Pancreas (tissue), 10 donors: ENCODE measurements around the gene TENM4. TPM values are rescaled to one million over a fixed set of nuclear protein-coding genes. Genes with fewer than 3 reads are reported as not detected.
A peak's percentile ranks its signal among the peaks of the same experiment; 100 is the strongest.

Source experiments
- ATAC-seq, 4 donors: fragments of 200-7000 bp; cut with Tn5 transposase; one replicate each; pipeline versions ENCODE4 v1.8.0 to v1.9.1; 2020; ENCODE audit warnings: mild to moderate bottlenecking in 4 of 4, moderate library complexity in 4 of 4
- DNase-seq, 6 donors: peaks; one replicate each; pipeline ENCODE4 v3.0.0-alpha.2; 2020
- FAIRE-seq: peaks from 2 replicates; lab custom pipeline; 2012; peaks lifted over from hg19 to GRCh38; lab: Jason Lieb, UNC
- H3K27ac ChIP-seq, 4 donors: fragments of 200-600 bp; sonication (generic); 1 replicate in 3 of 4; 2 replicates in 1 of 4; pipeline versions ENCODE4 v1.5.0 to v1.8.0; 2020
- H3K27me3 ChIP-seq, 4 donors: fragments of 200-600 bp; one replicate each; pipeline ENCODE4 v1.8.0; 2021
- H3K36me3 ChIP-seq, 3 donors: fragments of 200-600 bp; sonication (generic) in 1 of 3; one replicate each; pipeline versions ENCODE4 v1.5.0 to v1.8.0; 2020 to 2021
- H3K4me1 ChIP-seq, 3 donors: fragments of 200-600 bp; one replicate each; pipeline ENCODE4 v1.8.0; 2021
- H3K4me3 ChIP-seq, 4 donors: fragments of 200-600 bp; sonication (generic) in 2 of 4; one replicate each; pipeline versions ENCODE4 v1.5.0 to v1.8.0; 2020 to 2021
- H3K9me3 ChIP-seq, 4 donors: fragments of 200-600 bp; one replicate each; pipeline ENCODE4 v1.8.0; 2021
- WGBS, 2 donors: extraction: QIAGEN DNeasy Blood & Tissue Kit; methylation state at CpG; one replicate each; pipeline ENCODE4 v1.1.7; 2013; 5-methylcytosine and 5-hydroxymethylcytosine counted together
- intact Hi-C, 3 donors: fragments of 100-400 bp; cut with DNase I; formaldehyde crosslinking; loops; one replicate each; pipeline versions ENCODE4 v1.11.1 to v1.14.2; 2022
- polyA plus RNA-seq, 2 donors: library from polyadenylated mRNA; stranded (reverse); fragments of 200-250 nt; gene quantifications; one replicate each; pipeline ENCODE4 v1.2.3, GENCODE V29; 2013
- total RNA-seq, 6 donors: library from RNA; stranded (reverse); fragmentation: NEBNext Ultra II Directional in 4 of 6; extraction: Animal tissue kit (Norgen Biotek cat#: 25700) in 4 of 6; gene quantifications; one replicate each; pipeline versions ENCODE4 v1.2.1 to v1.2.4, GENCODE V29; 2021 to 2023
- TF ChIP-seq, protein P1 (sequence below), 4 donors: fragments of 200-600 bp; sonication (generic) in 3 of 4; IDR thresholded peaks; one replicate each; pipeline versions ENCODE4 v1.5.0 to v1.8.0; 2021; ENCODE audit warnings: antibody characterized with exemption in 4 of 4
- donor health status: healthy with polysubstance abuse.
- donor health status: DM: no; HTN: no; CAD: no; lungs with moderate emphysema.
- donor health status: DM: no; HTN: no; CAD: no.
- donor health status: control.
- donor health status: control.
- donor health status: Bipolar disorder and iron deficiency.
- donor health status: DM: yes; HTN: yes; CAD: no.
- donor health status: DM: no; HTN: no; CAD: no.
- donor health status: DM: no; HTN: no; CAD: no.
- donor health status: DM: yes; HTN: yes; CAD: no.

Gene TENM4
- total and polyA plus RNA-seq, 8 donors: 0.37 to 6.8 (median 1.3) TPM

DNA sequence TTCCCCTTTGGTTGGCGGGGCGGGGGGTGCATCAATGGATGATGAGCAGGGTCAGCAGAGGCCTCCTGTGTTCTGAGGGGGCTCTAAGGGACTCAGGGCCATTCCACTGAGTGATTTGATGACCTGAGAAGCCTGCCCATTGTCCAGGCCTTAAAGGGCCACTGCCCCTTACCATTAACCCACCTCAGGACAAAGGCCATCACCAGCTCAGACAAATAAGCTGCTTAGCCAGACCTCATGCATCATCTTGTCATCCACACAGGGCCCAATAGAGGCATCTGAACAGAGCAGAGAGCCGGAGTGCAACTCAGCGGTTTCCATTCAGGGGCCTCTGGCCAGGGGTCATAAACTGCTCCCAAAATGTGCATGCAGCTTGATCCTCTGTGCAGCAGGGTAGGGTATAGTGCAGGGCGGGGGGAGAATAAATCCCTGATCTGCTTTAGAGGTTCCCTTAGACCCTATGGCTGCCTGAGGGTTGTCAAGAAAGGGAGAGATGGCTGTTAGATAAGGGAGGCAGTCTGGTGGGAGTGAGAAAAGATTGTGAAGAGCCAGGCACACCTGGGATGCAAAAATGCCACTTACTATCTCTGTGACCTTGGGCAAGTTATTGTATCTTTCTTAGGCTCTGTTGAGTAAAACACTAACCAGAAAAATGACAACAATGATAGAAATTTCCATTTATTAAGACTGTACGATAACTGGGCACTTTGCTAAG, 490.7 kb downstream of the TENM4 start:
- Histone ChIP-seq H3K27ac (no peak overlapping the region), H3K4me3 (no peak overlapping the region), H3K4me1 (peaks cover 0 to 3% (median 0%) of the 10 kb centered on the region in 3 donors), H3K9me3 (no peaks in the 10 kb centered on the region), H3K36me3 (no peaks in the 10 kb centered on the region), H3K27me3 (no peaks in the 10 kb centered on the region)
- intact Hi-C loops: loop anchor here in 1 of 3 donors (10.0 kb wide), 1 partner anchor 295 kb away; no protein-coding TSS in a partner anchor
- FAIRE-seq (no peak), ATAC-seq (no peak), DNase-seq (no peak)
- WGBS, 2 donors: 66 to 81% methylated on average over 6 of the region's 6 CpGs
- TF ChIP-seq, protein P1, sequence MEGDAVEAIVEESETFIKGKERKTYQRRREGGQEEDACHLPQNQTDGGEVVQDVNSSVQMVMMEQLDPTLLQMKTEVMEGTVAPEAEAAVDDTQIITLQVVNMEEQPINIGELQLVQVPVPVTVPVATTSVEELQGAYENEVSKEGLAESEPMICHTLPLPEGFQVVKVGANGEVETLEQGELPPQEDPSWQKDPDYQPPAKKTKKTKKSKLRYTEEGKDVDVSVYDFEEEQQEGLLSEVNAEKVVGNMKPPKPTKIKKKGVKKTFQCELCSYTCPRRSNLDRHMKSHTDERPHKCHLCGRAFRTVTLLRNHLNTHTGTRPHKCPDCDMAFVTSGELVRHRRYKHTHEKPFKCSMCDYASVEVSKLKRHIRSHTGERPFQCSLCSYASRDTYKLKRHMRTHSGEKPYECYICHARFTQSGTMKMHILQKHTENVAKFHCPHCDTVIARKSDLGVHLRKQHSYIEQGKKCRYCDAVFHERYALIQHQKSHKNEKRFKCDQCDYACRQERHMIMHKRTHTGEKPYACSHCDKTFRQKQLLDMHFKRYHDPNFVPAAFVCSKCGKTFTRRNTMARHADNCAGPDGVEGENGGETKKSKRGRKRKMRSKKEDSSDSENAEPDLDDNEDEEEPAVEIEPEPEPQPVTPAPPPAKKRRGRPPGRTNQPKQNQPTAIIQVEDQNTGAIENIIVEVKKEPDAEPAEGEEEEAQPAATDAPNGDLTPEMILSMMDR (IDR thresholded peaks at IDR 0.05): no peak

DNA sequence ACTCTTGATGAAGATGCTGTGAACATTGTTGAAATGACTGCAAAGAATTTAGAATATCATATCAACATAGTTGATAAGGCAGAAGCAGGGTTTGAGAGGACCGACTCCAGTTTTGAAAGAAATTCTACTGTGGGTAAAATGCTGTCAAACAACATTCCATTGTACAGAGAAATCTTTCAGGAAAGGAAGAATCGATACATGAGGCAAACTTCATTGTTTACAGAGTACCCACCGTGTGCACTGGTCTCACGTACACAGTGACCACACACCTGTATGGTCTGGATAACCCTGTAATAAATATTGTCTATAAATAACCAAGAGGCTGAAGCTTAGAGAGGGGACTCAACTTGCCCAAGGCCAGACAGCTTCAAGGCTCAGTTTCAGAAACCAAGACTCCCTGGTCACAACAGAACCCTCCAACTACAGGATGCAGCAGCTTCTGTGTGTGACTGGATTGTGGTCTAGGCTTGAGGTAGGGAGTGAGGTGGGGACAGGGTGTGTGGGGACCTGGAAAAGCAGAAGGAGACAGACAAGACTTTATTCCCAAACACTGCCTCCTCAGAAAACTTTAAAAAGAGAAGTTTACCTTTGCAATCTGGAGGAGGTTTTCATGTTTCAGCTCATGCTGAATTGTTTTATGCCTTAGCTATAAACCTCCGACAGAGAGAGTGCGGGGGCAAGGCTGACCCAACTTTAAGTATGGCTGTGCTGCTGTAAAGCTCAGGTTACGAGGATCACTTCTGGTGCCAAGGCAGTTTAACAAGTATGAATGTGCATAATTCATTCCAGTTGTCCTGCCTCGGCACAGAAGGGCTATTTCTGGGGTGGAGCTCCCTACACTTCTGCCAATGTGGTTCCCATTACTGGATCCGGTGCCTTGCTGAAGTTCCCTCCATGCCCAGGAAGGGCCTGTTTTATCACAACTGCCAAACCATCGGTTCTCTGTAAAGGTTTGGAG, 493.6 kb downstream of the TENM4 start:
- H3K4me3 ChIP-seq: no peak overlapping the region
- TF ChIP-seq, protein P1 (IDR thresholded peaks at IDR 0.05): no peak
- WGBS, 2 donors: 46% methylated on average over 10 of the region's 10 CpGs
- DNase-seq (peak in 1 of 6 donors; percentile 23), ATAC-seq (peak; percentile 72 to 91 (median 76)), FAIRE-seq (no peak)
- intact Hi-C loops: no loop called here
- H3K4me1 ChIP-seq: peaks cover 0 to 3% (median 0%) of the 10 kb centered on the region in 3 donors
- no peaks in the 10 kb centered on the region for H3K27me3 ChIP-seq
- peak overlapping the region in 3 of 4 donors; percentile 17 to 63 (median 40) for H3K27ac ChIP-seq
- no peaks in the 10 kb centered on the region for H3K9me3 ChIP-seq
- no peaks in the 10 kb centered on the region for H3K36me3 ChIP-seq

DNA sequence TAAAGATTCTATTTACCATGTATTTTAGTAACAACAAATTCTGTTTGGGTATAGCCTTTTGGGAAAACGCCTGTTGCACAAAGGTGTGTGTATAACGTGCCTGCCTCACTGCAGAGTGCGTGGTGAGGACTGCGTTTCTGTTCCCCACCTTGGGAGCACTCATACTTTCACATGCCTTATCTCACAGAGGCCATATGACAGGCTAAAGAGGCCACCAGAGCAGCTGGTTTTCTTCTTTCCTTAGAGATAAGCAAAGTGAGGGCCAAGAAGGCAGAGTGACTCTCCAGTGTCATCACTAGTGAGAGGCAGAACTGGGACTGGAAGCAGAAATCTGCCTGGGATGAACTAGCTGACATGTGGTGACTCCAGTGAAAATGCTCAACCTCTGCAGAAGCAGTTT, 497.0 kb downstream of the TENM4 start:
- Histone ChIP-seq H3K4me1 (peaks cover 0 to 3% (median 0%) of the 10 kb centered on the region in 3 donors), H3K4me3 (no peak overlapping the region), H3K9me3 (no peaks in the 10 kb centered on the region), H3K27ac (no peak overlapping the region), H3K27me3 (no peaks in the 10 kb centered on the region), H3K36me3 (no peaks in the 10 kb centered on the region)
- WGBS, 2 donors: 62% methylated on average over 4 of the region's 4 CpGs
- intact Hi-C loops: no loop called here
- ATAC-seq (no peak), FAIRE-seq (no peak), DNase-seq (no peak)
- TF ChIP-seq, protein P1 (IDR thresholded peaks at IDR 0.05): no peak

DNA sequence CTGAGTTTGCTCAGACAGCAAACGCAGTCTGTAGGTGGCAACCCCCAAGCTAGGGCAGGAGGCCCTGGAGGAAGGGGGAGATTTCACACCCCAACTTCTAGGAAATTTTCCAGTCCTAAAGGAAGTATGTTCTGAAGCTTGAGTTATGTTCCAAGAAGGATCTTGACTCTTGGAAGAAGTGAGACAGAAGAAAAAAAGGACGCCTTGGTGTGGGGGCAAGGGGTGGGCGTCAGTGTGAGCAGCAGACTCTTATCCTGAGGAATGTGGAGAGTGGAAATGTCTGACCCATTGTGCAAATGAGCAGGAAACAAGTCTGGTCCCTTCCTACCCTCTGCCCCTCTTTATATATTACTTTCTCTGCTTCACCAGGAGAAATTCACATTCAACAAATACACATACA, 497.7 kb downstream of the TENM4 start:
- H3K4me1 ChIP-seq: peaks cover 0 to 3% (median 0%) of the 10 kb centered on the region in 3 donors
- intact Hi-C loops: no loop called here
- 67 to 73% methylated on average over 3 of the region's 3 CpGs for WGBS, 2 donors
- no peaks in the 10 kb centered on the region for H3K27me3 ChIP-seq
- TF ChIP-seq, protein P1 (IDR thresholded peaks at IDR 0.05): no peak
- H3K4me3 ChIP-seq: no peak overlapping the region
- FAIRE-seq: no peak
- no peak for ATAC-seq
- no peak for DNase-seq
- H3K36me3 ChIP-seq: no peaks in the 10 kb centered on the region
- no peak overlapping the region for H3K27ac ChIP-seq
- no peaks in the 10 kb centered on the region for H3K9me3 ChIP-seq
